H9 (cell line): ENCODE results near the gene KIF13A. TPM values are rescaled to one million over a fixed set of nuclear protein-coding genes. Genes with fewer than 3 reads are reported as not detected.

Experiments
- DNase-seq: peaks from one replicate; pipeline ENCODE4 v3.0.0-alpha.2; 2017
- H2AFZ ChIP-seq: one replicate; pipeline ENCODE4 v1.6.1; 2013; ENCODE audit warnings: mild to moderate bottlenecking, low read length, control low read depth, moderate library complexity
- H2AK5ac ChIP-seq: 2 replicates; pipeline ENCODE4 v1.6.1; 2013; ENCODE audit warnings: low read length, control low read depth, mixed read lengths; ENCODE audit not compliant: insufficient read length
- H2BK120ac ChIP-seq: one replicate; pipeline ENCODE4 v1.6.1; 2013; ENCODE audit warnings: low read depth, mild to moderate bottlenecking, low read length, control low read depth, inconsistent platforms; ENCODE audit not compliant: poor library complexity, severe bottlenecking
- H2BK12ac ChIP-seq: 2 replicates; pipeline ENCODE4 v1.6.1; 2013; ENCODE audit warnings: low read length, control low read depth, mixed read lengths, low read depth; ENCODE audit not compliant: insufficient read length
- H2BK15ac ChIP-seq: 2 replicates; pipeline ENCODE4 v1.6.1; 2013; ENCODE audit warnings: low read depth, low read length, control low read depth
- H2BK20ac ChIP-seq: one replicate; pipeline ENCODE4 v1.6.1; 2013; ENCODE audit warnings: low read depth, mild to moderate bottlenecking, low read length, control low read depth, inconsistent platforms; ENCODE audit not compliant: poor library complexity, severe bottlenecking
- H2BK5ac ChIP-seq: 2 replicates; pipeline ENCODE4 v1.6.1; 2013; ENCODE audit warnings: low read length, control low read depth, mixed read lengths; ENCODE audit not compliant: insufficient read length
- H3K14ac ChIP-seq: 2 replicates; pipeline ENCODE4 v1.6.1; 2013; ENCODE audit warnings: low read length, control low read depth; ENCODE audit not compliant: insufficient read depth
- H3K18ac ChIP-seq: 2 replicates; pipeline ENCODE4 v1.6.1; 2013; ENCODE audit warnings: low read depth, mild to moderate bottlenecking, mixed read lengths, low read length, control low read depth; ENCODE audit not compliant: insufficient read length
- H3K23ac ChIP-seq: 2 replicates; pipeline ENCODE4 v1.6.1; 2013; ENCODE audit warnings: low read length, control low read depth, mixed read lengths, low read depth; ENCODE audit not compliant: insufficient read length
- H3K23me2 ChIP-seq: 2 replicates; pipeline ENCODE4 v1.6.1; 2013; ENCODE audit warnings: low read depth, mild to moderate bottlenecking, mixed read lengths, low read length, control low read depth; ENCODE audit not compliant: insufficient read length, poor library complexity, severe bottlenecking
- H3K27ac ChIP-seq: 2 replicates; pipeline ENCODE4 v1.5.1; 2013; ENCODE audit warnings: low read length, control low read depth, mixed read lengths, low read depth; ENCODE audit not compliant: insufficient read length
- H3K27me3 ChIP-seq: 2 replicates; pipeline ENCODE4 v1.6.1; 2013; ENCODE audit warnings: low read length, control low read depth, inconsistent platforms; ENCODE audit not compliant: insufficient read depth
- H3K4ac ChIP-seq: 2 replicates; pipeline ENCODE4 v1.6.1; 2013; ENCODE audit warnings: low read depth, mild to moderate bottlenecking, control low read depth, inconsistent platforms, low read length, moderate library complexity
- H3K4me1 ChIP-seq: 2 replicates; pipeline ENCODE4 v1.6.1; 2013; ENCODE audit warnings: low read length, control low read depth, inconsistent platforms; ENCODE audit not compliant: insufficient read depth
- H3K4me2 ChIP-seq: 2 replicates; pipeline ENCODE4 v1.6.1; 2013; ENCODE audit warnings: low read length, control low read depth, mixed read lengths; ENCODE audit not compliant: insufficient read length, insufficient read depth
- H3K56ac ChIP-seq: 2 replicates; pipeline ENCODE4 v1.6.1; 2013; ENCODE audit warnings: low read depth, mild to moderate bottlenecking, mixed read lengths, low read length, control low read depth; ENCODE audit not compliant: insufficient read length
- H3K79me1 ChIP-seq: 2 replicates; pipeline ENCODE4 v1.6.1; 2013; ENCODE audit warnings: low read depth, mild to moderate bottlenecking, moderate library complexity, low read length, control low read depth, inconsistent platforms; ENCODE audit not compliant: insufficient read depth, poor library complexity, severe bottlenecking
- H3K79me2 ChIP-seq: 2 replicates; pipeline ENCODE4 v1.6.1; 2013; ENCODE audit warnings: low read length, control low read depth, inconsistent platforms; ENCODE audit not compliant: insufficient read depth
- H3K9ac ChIP-seq: 2 replicates; pipeline ENCODE4 v1.6.1; 2013; ENCODE audit warnings: low read length, control low read depth, mixed read lengths; ENCODE audit not compliant: insufficient read length; ENCODE audit errors: extremely low read depth
- H3K9me3 ChIP-seq: one replicate; pipeline ENCODE4 v1.6.1; 2013; ENCODE audit warnings: low read depth, low read length, inconsistent platforms; ENCODE audit not compliant: control insufficient read depth
- H3T11ph ChIP-seq: one replicate; pipeline ENCODE4 v1.6.1; 2013; ENCODE audit warnings: mild to moderate bottlenecking, low read length, control low read depth, inconsistent platforms
- H4K20me1 ChIP-seq: one replicate; pipeline ENCODE4 v1.6.1; 2013; ENCODE audit not compliant: control insufficient read depth, insufficient read length, insufficient read depth
- H4K5ac ChIP-seq: 2 replicates; pipeline ENCODE4 v1.6.1; 2013; ENCODE audit warnings: low read depth, mild to moderate bottlenecking, mixed read lengths, low read length, control low read depth; ENCODE audit not compliant: insufficient read length
- H4K8ac ChIP-seq: replicated peaks from 2 replicates; pipeline ENCODE4 v1.6.1; 2013; ENCODE audit warnings: low read length, control low read depth, mixed read lengths, low read depth; ENCODE audit not compliant: insufficient read length
- H4K91ac ChIP-seq: 2 replicates; pipeline ENCODE4 v1.6.1; 2013; ENCODE audit warnings: low read depth, mild to moderate bottlenecking, moderate library complexity, mixed read lengths, low read length, control low read depth; ENCODE audit not compliant: insufficient read length
- H3K27ac Mint-ChIP-seq, 3 experiments: 2 replicates in 2 of 3; 3 replicates in 1 of 3; pipeline ENCODE4 v1.8.0; 2020 to 2021; ENCODE audit warnings: mixed read lengths in 3 of 3, mild to moderate bottlenecking in 1 of 3, moderate library complexity in 1 of 3
- H3K27me3 Mint-ChIP-seq: 2 replicates; pipeline ENCODE4 v1.8.0; 2021; ENCODE audit warnings: low read depth, mild to moderate bottlenecking, moderate library complexity, mixed read lengths
- H3K36me3 Mint-ChIP-seq, 3 experiments: 2 replicates in 2 of 3; 3 replicates in 1 of 3; pipeline ENCODE4 v1.8.0; 2020 to 2021; ENCODE audit warnings: low read depth in 3 of 3, mixed read lengths in 3 of 3; ENCODE audit not compliant: insufficient read depth in 1 of 3
- H3K4me1 Mint-ChIP-seq, 2 experiments: 2 replicates each; pipeline ENCODE4 v1.8.0; 2020; ENCODE audit warnings: mixed read lengths in 2 of 2
- H3K4me3 Mint-ChIP-seq, 2 experiments: 2 replicates in 1 of 2; 3 replicates in 1 of 2; pipeline ENCODE4 v1.8.0; 2020 to 2021; ENCODE audit warnings: mild to moderate bottlenecking in 2 of 2, mixed read lengths in 2 of 2, moderate library complexity in 1 of 2
- H3K9me3 Mint-ChIP-seq, 2 experiments: 2 replicates in 1 of 2; 3 replicates in 1 of 2; pipeline ENCODE4 v1.8.0; 2020; ENCODE audit warnings: mild to moderate bottlenecking in 2 of 2, mixed read lengths in 2 of 2, moderate library complexity in 1 of 2
- WGBS: extraction: QIAGEN DNeasy Blood & Tissue Kit; methylation state at CpG from one replicate; pipeline ENCODE4 v1.1.7; 2013; ENCODE audit warnings: missing lambda C conversion rate, low lambda C conversion rate, mixed read lengths; ENCODE audit not compliant: insufficient read length; ENCODE audit errors: extremely low coverage; 5-methylcytosine and 5-hydroxymethylcytosine counted together
- total RNA-seq: library from RNA; stranded (reverse); gene quantifications from 2 replicates; pipeline ENCODE4 v1.2.1, GENCODE V29; 2021
- TF ChIP-seq, protein P1 (sequence below): fragments of 200-600 bp; sonication (generic); conservative IDR thresholded peaks from 3 replicates; pipeline ENCODE4 v1.8.0; 2021; ENCODE audit warnings: antibody characterized with exemption, mild to moderate bottlenecking

KIF13A gene
- total RNA-seq, 1 experiment from 2014 or later: 38.2 TPM

GRCh38 chr6:17870300-17871188 is 116.9 kb downstream of the KIF13A start:
- Histone ChIP-seq H3K18ac (no peak overlapping the region), H3K79me2 (no peaks in the 10 kb centered on the region), H3K4ac (no peak overlapping the region), H3K56ac (no peak overlapping the region), H3K4me1 (no peaks in the 10 kb centered on the region), H2BK20ac (no peak overlapping the region), H2BK5ac (no peak overlapping the region), H2AK5ac (no peak overlapping the region), H3K9me3 (no peaks in the 10 kb centered on the region), H3T11ph (no peak overlapping the region), H3K79me1 (no peaks in the 10 kb centered on the region), H3K4me2 (no peak overlapping the region), H3K9ac (no peak overlapping the region), H3K27me3 (no peaks in the 10 kb centered on the region), H3K23me2 (no peaks in the 10 kb centered on the region), H3K23ac (no peak overlapping the region), H4K8ac (no peak overlapping the region), H2BK12ac (no peak overlapping the region), H4K91ac (no peak overlapping the region), H2BK15ac (no peak overlapping the region), H2BK120ac (no peak overlapping the region), H2AFZ (no peak overlapping the region), H4K5ac (no peak overlapping the region), H3K27ac (no peak overlapping the region), H3K14ac (no peak overlapping the region), H4K20me1 (no peaks in the 10 kb centered on the region)
- TF ChIP-seq, protein P1, sequence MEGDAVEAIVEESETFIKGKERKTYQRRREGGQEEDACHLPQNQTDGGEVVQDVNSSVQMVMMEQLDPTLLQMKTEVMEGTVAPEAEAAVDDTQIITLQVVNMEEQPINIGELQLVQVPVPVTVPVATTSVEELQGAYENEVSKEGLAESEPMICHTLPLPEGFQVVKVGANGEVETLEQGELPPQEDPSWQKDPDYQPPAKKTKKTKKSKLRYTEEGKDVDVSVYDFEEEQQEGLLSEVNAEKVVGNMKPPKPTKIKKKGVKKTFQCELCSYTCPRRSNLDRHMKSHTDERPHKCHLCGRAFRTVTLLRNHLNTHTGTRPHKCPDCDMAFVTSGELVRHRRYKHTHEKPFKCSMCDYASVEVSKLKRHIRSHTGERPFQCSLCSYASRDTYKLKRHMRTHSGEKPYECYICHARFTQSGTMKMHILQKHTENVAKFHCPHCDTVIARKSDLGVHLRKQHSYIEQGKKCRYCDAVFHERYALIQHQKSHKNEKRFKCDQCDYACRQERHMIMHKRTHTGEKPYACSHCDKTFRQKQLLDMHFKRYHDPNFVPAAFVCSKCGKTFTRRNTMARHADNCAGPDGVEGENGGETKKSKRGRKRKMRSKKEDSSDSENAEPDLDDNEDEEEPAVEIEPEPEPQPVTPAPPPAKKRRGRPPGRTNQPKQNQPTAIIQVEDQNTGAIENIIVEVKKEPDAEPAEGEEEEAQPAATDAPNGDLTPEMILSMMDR: no peak
- H3K36me3 Mint-ChIP-seq: no peaks in the 10 kb centered on the region; a peak in 4 of 7 replicates
- no CpG with 5 or more reads among the region's 5 CpGs for WGBS
- peaks cover 2 to 8% of the 10 kb centered on the region in 2 experiments; a peak in 1 of 4 replicates for H3K4me1 Mint-ChIP-seq
- H3K27ac Mint-ChIP-seq: no peak overlapping the region
- H3K9me3 Mint-ChIP-seq: no peaks in the 10 kb centered on the region
- DNase-seq: no peak
- H3K27me3 Mint-ChIP-seq: no peaks in the 10 kb centered on the region
- H3K4me3 Mint-ChIP-seq: no peak overlapping the region
